HUES48 (cell line): ENCODE data around the gene PSMG4.

Experiments
- H3K27ac ChIP-seq: one replicate; pipeline ENCODE4 v1.7.0; 2013; ENCODE audit warnings: low read depth, low read length, inconsistent platforms
- H3K27me3 ChIP-seq: 2 replicates; pipeline ENCODE4 v1.6.1; 2013; ENCODE audit warnings: mild to moderate bottlenecking, low read length; ENCODE audit not compliant: control insufficient read depth, insufficient read depth
- H3K36me3 ChIP-seq: 2 replicates; pipeline ENCODE4 v1.6.1; 2013; ENCODE audit warnings: low read length; ENCODE audit not compliant: control insufficient read depth, insufficient read depth
- H3K4me1 ChIP-seq: 2 replicates; pipeline ENCODE4 v1.6.1; 2013; ENCODE audit warnings: mild to moderate bottlenecking, low read length; ENCODE audit not compliant: control insufficient read depth, insufficient read depth
- H3K4me3 ChIP-seq: 2 replicates; pipeline ENCODE4 v1.5.1; 2013; ENCODE audit warnings: mild to moderate bottlenecking, low read depth, low read length
- H3K9ac ChIP-seq: 2 replicates; pipeline ENCODE4 v1.6.1; 2013; ENCODE audit warnings: mild to moderate bottlenecking, low read depth, low read length, moderate library complexity
- H3K9me3 ChIP-seq: 2 replicates; pipeline ENCODE4 v1.6.1; 2013; ENCODE audit warnings: low read length; ENCODE audit not compliant: control insufficient read depth, insufficient read depth

Gene PSMG4, protein sequence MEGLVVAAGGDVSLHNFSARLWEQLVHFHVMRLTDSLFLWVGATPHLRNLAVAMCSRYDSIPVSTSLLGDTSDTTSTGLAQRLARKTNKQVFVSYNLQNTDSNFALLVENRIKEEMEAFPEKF

DNA sequence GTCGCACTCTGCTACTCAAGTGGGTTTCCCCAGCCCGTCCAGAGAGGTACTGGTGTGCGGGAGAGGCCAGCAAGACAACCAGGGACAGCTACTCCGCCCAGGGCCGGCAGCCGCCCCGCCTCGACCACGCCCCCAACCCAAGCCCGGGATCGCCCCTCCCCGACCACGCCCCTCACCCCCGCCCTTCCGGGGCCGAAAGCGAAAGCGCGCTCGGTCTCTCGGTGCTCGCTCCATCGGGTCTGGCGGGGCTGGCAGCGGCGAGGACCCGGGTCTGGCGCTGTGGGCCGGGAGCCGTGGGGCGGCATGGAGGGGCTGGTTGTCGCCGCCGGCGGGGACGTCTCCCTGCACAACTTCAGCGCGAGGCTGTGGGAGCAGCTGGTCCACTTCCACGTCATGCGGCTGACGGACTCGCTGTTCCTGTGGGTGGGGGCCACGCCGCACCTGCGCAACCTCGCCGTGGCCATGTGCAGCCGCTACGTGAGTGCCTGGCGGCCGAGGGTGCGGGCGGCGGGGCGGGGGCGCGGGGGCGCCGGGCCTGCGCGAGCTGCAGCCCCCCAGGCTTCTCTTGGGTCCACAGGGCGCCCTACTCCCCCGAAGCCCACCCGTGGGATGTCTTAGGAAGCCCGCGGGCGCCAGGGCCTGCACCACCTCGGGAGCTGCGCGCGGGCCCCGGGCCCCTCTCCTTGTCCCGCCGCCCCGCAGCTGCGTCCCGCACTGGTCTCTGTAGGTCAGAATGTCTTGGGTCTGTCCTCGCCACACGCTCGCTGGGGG, at the start of gene PSMG4:
Gene PSMG4 (plus strand): TSS at position 228 of the 771 bp plus-strand sequence. CDS start 76 bp downstream, at position 304.
- H3K27me3 ChIP-seq, result no peaks in the 10 kb centered on the region
- H3K9ac ChIP-seq, result peak within 1 kb of the TSS; percentile 80
- H3K9me3 ChIP-seq, result no peaks in the 10 kb centered on the region
- H3K27ac ChIP-seq, result peak within 1 kb of the TSS; percentile 67
- H3K4me1 ChIP-seq, result peaks cover 7% of the 10 kb centered on the region
- H3K36me3 ChIP-seq, result peaks cover 22% of the 10 kb centered on the region
- H3K4me3 ChIP-seq, result peak within 1 kb of the TSS; percentile 99

DNA sequence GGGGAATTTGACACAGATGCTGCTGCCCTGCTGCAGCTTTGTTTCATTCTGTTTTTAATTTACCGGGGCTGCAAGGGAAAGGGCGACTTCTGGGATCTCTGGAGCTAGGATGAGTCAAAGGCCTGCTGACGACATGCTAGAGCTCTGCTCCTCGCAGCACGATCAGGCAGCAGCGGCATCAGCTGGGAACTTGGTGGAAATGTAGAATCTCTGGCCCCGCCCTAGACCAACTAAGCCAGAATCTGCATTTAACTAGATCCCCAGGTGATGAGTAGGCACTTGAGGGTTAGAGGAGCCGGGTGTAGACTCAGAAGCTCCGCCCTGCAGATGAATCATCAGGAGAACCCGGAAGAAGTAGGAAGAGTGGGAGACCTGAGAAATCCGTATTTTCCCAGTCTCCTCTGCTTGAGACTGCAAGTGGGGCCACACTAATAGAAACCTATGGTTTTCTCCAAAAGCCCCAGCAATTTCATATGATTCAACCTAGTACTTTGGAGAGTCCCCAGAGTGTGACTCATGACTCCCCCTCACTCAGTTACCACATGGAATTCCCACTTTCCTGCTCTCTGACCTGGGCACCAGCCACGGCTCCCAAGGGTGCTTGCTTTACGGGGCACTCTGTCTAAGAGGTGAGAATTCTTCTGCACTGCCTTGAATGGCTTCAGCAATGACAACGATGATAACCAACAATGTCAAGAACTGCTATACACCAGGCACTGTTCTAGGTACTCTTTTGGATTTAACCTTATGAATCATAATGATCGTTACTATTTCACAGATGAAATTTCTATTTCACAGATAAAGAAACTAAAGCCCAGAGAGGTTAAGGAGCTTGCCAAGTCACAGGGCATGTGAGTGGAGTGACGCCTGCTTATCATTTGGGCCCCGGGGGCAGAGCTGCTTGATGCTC, 49.4 kb upstream of the PSMG4 start:
- Histone ChIP-seq H3K36me3 (no peaks in the 10 kb centered on the region), H3K27ac (peak overlapping the region; percentile 86), H3K4me3 (peak overlapping the region; percentile 17; the same call in 1 of the 2 replicates), H3K4me1 (peaks cover 17% of the 10 kb centered on the region), H3K27me3 (no peaks in the 10 kb centered on the region), H3K9ac (no peak overlapping the region), H3K9me3 (no peaks in the 10 kb centered on the region)

DNA sequence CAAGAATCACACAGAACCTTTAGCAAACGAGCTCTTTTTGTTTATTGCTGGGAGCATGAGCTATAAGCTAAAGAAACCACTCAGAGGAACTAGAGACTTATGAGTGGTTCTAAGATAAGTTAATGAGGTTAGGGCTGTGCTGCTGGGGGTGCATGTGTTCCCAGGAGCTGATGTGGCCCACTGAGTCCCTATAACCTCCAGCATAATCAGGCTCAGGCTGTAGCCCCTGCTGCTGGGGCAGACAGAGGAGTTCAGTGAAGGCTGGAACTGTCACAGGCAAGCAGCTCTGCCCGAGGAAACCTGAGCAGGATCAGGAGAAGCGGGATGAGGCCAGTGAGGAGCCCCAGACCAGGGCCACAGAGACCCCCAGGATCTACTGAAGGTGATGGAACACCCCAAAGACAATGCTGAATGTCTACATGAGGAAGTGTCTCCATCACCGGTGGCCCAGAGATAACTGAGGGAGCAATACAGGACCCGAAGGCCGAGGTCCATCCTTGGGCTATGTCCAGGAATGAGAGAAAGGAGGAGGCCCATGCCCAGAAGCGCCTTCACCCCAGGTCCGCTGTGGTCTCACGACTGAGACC, 48.6 kb upstream of the PSMG4 start:
- no peak overlapping the region for H3K4me3 ChIP-seq
- no peaks in the 10 kb centered on the region for H3K36me3 ChIP-seq
- H3K4me1 ChIP-seq, result peaks cover 17% of the 10 kb centered on the region
- no peaks in the 10 kb centered on the region for H3K27me3 ChIP-seq
- H3K9ac ChIP-seq, result no peak overlapping the region
- H3K27ac ChIP-seq, result no peak overlapping the region
- H3K9me3 ChIP-seq, result no peaks in the 10 kb centered on the region

DNA sequence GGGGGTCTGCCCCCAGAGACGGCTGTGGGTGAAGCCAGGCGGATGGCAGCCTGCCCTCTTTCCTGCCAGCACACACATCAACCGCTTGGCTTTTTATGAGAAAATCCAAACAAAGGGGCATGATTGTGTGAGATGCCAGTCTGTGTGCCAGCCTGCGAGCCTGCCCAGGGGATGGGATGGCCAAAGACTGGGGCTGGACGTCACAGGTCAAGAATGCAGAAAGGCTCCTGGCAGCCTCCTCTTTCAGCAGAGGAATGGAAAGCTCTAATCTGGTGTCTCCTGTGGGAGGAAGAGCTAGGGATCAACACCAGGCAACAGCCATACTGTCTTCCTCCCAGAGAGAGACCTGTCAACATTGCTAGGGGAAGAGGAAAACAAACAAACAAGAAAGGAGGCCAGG, 47.1 kb upstream of the PSMG4 start:
- Histone ChIP-seq H3K9ac (no peak overlapping the region), H3K27ac (no peak overlapping the region), H3K4me3 (no peak overlapping the region), H3K27me3 (no peaks in the 10 kb centered on the region), H3K9me3 (no peaks in the 10 kb centered on the region), H3K4me1 (peaks cover 17% of the 10 kb centered on the region), H3K36me3 (no peaks in the 10 kb centered on the region)

DNA sequence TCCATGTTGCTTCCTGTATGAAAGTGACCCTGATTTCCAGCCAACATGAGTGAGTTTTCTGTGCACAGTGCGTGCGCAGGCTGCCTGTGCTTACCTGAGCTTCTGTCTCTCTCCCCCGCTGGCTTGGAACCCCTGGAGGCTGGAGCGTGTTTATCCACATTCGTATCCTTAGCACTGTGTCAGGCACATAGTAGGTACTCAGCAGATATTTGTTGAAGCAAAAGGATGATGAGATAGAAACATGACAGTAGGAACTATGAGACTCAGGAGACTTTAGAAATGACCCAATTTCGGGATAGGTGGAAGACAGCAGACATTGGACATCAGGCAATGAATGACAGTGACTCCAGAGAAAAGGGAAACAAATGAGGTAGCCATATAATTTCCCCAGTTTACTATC, 46.5 kb upstream of the PSMG4 start:
- Histone ChIP-seq H3K36me3 (no peaks in the 10 kb centered on the region), H3K4me1 (peaks cover 17% of the 10 kb centered on the region), H3K27me3 (no peaks in the 10 kb centered on the region), H3K27ac (no peak overlapping the region), H3K9me3 (no peaks in the 10 kb centered on the region), H3K4me3 (no peak overlapping the region), H3K9ac (no peak overlapping the region)

DNA sequence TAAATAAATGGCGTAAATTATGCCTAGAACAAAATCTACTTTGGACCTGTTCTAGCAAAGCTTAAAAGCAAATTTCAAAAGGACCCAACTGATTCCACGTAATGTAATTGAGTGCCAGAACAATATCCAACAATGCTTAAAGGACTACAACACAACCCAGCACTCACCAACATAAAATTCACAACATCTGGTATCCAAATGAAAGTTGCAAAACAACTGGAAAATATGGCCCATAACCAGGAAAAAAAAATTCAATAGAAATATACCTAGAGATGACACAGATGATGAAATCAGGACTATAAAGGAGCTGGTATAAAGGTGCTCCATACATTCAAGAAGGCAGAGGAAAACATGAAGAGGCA, 45.4 kb upstream of the PSMG4 start:
- Histone ChIP-seq H3K9ac (no peak overlapping the region), H3K27ac (no peak overlapping the region), H3K36me3 (no peaks in the 10 kb centered on the region), H3K27me3 (no peaks in the 10 kb centered on the region), H3K4me1 (peaks cover 12% of the 10 kb centered on the region), H3K4me3 (no peak overlapping the region), H3K9me3 (no peaks in the 10 kb centered on the region)

DNA sequence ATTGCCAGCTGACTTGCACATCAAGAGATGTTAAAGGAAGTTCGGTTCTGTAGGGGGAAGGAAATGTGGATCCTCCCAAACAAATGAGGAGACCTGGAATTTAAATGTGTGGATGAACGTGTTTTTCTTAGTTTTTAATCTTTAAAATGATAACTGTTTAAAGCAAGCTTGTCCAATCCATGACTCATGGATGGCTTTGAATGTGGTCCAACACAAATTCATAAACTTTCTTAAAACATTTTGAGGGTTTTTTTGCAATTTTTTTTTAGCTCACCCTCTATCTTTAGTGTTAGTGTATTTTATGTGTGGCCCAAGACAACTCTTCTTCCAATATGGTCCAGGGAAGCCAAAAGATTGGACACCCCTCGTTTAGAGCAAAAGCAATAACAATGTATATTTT, 43.8 kb upstream of the PSMG4 start:
- Histone ChIP-seq H3K4me1 (no peaks in the 10 kb centered on the region), H3K9me3 (no peaks in the 10 kb centered on the region), H3K4me3 (no peak overlapping the region), H3K36me3 (no peaks in the 10 kb centered on the region), H3K27me3 (no peaks in the 10 kb centered on the region), H3K27ac (no peak overlapping the region), H3K9ac (no peak overlapping the region)

DNA sequence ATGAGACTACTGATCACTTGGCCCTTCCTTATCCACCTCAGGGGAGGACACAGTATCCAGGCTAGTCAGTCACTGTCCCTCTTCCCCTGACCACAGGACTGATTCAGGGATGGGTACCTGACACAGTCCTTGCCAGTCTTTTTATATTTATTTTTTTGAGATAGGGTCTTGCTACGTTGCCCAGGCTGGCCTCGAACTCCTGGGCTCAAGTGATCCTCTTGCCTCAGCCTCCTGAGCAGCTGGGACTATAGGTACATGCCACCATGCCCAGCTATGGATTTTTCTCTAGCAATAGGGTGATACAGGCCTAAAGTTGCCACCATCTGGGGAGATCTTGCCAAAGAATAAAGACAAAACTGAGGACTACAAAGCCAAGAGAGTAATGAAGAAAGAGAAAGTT, 41.5 kb upstream of the PSMG4 start:
- Histone ChIP-seq H3K9ac (no peak overlapping the region), H3K27ac (no peak overlapping the region), H3K27me3 (no peaks in the 10 kb centered on the region), H3K9me3 (no peaks in the 10 kb centered on the region), H3K36me3 (no peaks in the 10 kb centered on the region), H3K4me1 (no peaks in the 10 kb centered on the region), H3K4me3 (no peak overlapping the region)

DNA sequence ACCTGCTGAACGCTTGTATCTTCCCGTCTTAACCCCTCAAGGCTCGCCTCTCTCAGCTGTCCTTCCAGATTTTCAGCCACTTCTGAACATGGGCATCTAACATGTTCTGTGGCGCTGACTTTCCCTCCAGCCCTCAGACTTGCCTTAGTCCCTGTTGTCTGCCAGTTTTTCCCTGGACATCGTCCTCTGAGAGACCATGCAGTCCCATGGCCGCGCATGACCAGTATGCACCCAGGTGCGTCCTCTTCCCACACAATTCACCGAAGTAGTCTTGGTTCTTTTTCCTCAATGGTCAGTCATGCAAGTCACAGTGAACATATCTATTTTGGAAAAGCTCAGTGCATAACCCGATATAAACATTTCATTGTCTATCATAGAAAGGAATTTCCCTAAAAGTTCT, 40.5 kb upstream of the PSMG4 start:
- Histone ChIP-seq H3K9me3 (no peaks in the 10 kb centered on the region), H3K4me3 (no peak overlapping the region), H3K27ac (no peak overlapping the region), H3K36me3 (no peaks in the 10 kb centered on the region), H3K9ac (no peak overlapping the region), H3K4me1 (no peaks in the 10 kb centered on the region), H3K27me3 (no peaks in the 10 kb centered on the region)

DNA sequence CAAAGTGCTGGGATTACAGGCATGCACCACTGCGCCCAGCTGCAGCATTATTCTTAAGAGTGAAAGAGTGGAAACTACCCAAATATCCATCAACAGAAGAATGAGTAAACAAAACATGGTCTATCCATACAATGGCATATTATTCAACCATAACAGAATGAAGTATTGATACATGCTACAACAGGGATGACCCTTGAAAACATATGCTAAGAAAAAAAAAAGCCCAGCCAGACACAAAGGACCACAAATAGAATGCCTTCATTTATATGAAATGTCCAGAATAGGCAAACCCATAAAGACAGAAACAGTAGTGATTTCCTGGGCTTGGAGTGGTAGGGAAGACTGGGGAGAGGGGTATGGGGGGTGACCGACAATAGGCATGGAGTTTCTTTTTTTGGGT, 38.4 kb upstream of the PSMG4 start:
- no peak overlapping the region for H3K4me3 ChIP-seq
- H3K27me3 ChIP-seq, result no peaks in the 10 kb centered on the region
- H3K27ac ChIP-seq, result no peak overlapping the region
- no peaks in the 10 kb centered on the region for H3K9me3 ChIP-seq
- no peak overlapping the region for H3K9ac ChIP-seq
- peaks cover 13% of the 10 kb centered on the region for H3K36me3 ChIP-seq
- no peaks in the 10 kb centered on the region for H3K4me1 ChIP-seq
